Heart left ventricle (tissue), 13 donors: ENCODE data around the gene DSCAM.

Source experiments
- POLR2A ChIP-seq, 2 donors: fragments of 450-650 bp; IDR thresholded peaks; one replicate each; pipeline ENCODE4 v1.6.1; 2017; ENCODE audit warnings: antibody characterized with exemption in 2 of 2, mild to moderate bottlenecking in 2 of 2, moderate library complexity in 2 of 2
- TF ChIP-seq, protein P1 (sequence below), 12 donors: fragments of 200-600 bp; sonication (generic) in 4 of 12; IDR thresholded peaks; one replicate each; pipeline versions ENCODE4 v1.5.0 to v1.8.0; 2018 to 2022; ENCODE audit warnings: antibody characterized with exemption in 12 of 12, mild to moderate bottlenecking in 5 of 12
- donor health status: ischemic (EF 13 %, LVEDD 7.1; RV severe dilation, severe dysfunction).
- donor health status: DM: no; HTN: yes; CAD: no.
- donor health status: DM: no; HTN: no; CAD: no.
- donor health status: ischemic (EF 25% LVEDD 6.9; RV normal size, moderate dysfunction).
- donor health status: ischemic (EF 25% LVEDD 5.7; RV mildly dilated, moderate dysfunction).
- donor health status: ischemic (EF 35%, LVEDD 5.7; RV mildly dilated, moderate dysfunction).
- donor health status: nonischemic (EF 11% LVEDD 7.7; RV severe dilation, severe dysfunction).
- donor health status: DM: yes; HTN: yes; CAD: no.
- donor health status: PGD.
- donor health status: ischemic (EF 29% LVEDD 5.4; RV normal size, mild dysfunction).
- donor health status: nonischemic (EF 23%, LVEDD 6.1; RV moderate dilation, normal function).

DNA sequence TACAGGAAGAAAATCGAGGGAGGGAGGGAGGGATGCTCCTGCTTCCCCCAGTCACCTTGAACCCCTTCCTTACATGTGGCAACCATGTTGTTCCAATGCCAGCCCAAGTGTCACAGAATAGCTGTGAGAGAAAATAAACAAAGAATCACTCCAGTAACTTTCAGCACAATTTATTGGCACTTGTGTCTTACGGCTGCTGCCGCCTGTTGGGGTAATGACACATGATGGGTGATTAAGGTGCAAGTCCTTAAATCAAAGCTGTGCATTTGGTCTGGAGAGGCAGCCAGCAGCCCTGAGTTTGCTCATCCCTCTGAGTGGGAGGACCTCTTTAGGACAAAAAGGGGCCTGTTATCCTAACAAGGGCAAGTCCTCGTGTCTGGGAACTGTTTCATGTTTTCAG, 602.0 kb downstream of the DSCAM start:
- TF ChIP-seq, protein P1, sequence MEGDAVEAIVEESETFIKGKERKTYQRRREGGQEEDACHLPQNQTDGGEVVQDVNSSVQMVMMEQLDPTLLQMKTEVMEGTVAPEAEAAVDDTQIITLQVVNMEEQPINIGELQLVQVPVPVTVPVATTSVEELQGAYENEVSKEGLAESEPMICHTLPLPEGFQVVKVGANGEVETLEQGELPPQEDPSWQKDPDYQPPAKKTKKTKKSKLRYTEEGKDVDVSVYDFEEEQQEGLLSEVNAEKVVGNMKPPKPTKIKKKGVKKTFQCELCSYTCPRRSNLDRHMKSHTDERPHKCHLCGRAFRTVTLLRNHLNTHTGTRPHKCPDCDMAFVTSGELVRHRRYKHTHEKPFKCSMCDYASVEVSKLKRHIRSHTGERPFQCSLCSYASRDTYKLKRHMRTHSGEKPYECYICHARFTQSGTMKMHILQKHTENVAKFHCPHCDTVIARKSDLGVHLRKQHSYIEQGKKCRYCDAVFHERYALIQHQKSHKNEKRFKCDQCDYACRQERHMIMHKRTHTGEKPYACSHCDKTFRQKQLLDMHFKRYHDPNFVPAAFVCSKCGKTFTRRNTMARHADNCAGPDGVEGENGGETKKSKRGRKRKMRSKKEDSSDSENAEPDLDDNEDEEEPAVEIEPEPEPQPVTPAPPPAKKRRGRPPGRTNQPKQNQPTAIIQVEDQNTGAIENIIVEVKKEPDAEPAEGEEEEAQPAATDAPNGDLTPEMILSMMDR (IDR thresholded peaks at IDR 0.05): no peak
- no peak for TF ChIP-seq POLR2A (IDR thresholded peaks at IDR 0.05)
